LNCaP clone FGC (cell line): ENCODE data around the gene CSNK1A1.
A peak's percentile ranks its signal among the peaks of the same experiment; 100 is the strongest.
"Not testable (repeated sequence)": the region's sequence is repeated elsewhere in the genome, so short reads cannot be mapped to it uniquely, and the experiment has no call there.

Source experiments
- DNase-seq: peaks from one replicate; pipeline ENCODE4 v3.0.0-alpha.2; 2011; ENCODE audit warnings: low read depth
- H3K4me3 ChIP-seq: 2 replicates; pipeline ENCODE4 v1.5.1; 2011; ENCODE audit warnings: mild to moderate bottlenecking, low read depth, low read length, control low read depth
- TF ChIP-seq, protein P1 (sequence below): IDR thresholded peaks from 2 replicates; pipeline ENCODE4 v1.5.1; 2012; ENCODE audit warnings: mild to moderate bottlenecking; ENCODE audit not compliant: control insufficient read depth, insufficient read depth; ENCODE audit errors: extremely low read depth

The CSNK1A1 gene

DNA sequence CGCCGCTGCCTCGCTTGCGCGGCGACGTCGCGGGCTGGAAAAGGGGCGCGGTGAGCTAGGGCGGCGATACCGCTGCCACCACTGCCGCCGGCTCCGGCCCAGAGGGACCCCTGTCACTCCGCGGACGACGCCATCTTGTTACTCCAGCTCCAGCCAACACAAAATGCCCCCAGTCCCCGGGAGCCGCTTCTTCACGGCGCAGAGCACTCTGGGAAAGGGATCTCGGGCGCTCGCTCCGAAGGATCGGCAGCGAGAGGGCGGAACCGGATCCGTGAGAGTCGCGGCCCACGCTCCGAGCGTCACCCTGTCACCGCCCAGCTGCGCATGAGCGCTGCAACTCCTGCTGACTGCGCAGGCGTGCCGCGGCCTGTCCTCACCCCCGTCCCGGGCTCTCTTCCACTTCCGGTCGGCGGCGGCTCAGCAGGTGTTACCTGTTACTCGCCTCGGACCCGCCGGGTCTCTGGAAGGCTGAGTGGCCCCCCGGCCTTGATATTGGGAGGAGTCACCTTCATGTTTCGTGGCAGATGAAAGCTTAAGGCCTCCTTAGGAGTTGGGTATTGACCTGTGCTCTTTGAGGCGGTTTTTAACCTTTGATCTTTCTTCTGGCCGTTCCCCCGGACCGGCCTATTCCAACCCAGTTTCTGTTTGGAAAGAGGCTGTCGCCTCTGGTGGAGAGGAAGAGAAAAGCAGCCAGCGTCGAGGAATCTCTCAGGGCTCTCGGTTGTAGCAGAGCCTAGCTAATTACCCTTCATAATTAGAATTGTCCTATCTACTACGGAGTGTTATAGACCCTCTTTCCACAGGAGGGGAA lies at the start of gene CSNK1A1:
CSNK1A1 (minus strand) TSS at position 213 of the 811 bp plus-strand sequence. CDS start 475 bp downstream, outside the sequence.
- TF ChIP-seq, protein P1, sequence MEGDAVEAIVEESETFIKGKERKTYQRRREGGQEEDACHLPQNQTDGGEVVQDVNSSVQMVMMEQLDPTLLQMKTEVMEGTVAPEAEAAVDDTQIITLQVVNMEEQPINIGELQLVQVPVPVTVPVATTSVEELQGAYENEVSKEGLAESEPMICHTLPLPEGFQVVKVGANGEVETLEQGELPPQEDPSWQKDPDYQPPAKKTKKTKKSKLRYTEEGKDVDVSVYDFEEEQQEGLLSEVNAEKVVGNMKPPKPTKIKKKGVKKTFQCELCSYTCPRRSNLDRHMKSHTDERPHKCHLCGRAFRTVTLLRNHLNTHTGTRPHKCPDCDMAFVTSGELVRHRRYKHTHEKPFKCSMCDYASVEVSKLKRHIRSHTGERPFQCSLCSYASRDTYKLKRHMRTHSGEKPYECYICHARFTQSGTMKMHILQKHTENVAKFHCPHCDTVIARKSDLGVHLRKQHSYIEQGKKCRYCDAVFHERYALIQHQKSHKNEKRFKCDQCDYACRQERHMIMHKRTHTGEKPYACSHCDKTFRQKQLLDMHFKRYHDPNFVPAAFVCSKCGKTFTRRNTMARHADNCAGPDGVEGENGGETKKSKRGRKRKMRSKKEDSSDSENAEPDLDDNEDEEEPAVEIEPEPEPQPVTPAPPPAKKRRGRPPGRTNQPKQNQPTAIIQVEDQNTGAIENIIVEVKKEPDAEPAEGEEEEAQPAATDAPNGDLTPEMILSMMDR: peak; percentile 66
- DNase-seq: peak; percentile 95
- H3K4me3 ChIP-seq: peak within 1 kb of the TSS; percentile 92

DNA sequence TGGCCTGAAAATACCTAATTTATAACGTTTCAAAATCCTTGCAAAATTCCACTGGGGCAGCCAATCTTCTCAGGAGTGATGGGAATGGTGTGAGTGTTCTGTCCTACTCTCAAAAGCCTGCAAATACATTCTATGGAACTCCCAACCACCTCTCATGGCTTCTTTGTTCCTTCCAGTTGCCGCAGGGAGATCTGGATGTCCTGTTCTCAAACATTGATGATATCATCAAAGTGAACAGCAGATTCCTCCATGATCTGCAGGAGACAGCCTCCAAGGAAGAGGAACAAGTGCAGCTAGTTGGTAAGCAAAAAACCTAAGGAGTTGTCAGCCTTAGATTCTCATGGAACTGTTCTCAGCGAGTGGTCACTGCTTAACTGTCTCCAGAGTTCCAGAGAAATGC lies 49.7 kb upstream of the CSNK1A1 start:
- TF ChIP-seq, protein P1: no peak
- no peak overlapping the region for H3K4me3 ChIP-seq
- DNase-seq: no peak

- TF ChIP-seq, protein P1: no peak
- no peak for DNase-seq
- H3K4me3 ChIP-seq: no peak overlapping the region
These were observed 48.1 kb upstream of the CSNK1A1 start for GRCh38 chr5:149599375-149599774.

DNA sequence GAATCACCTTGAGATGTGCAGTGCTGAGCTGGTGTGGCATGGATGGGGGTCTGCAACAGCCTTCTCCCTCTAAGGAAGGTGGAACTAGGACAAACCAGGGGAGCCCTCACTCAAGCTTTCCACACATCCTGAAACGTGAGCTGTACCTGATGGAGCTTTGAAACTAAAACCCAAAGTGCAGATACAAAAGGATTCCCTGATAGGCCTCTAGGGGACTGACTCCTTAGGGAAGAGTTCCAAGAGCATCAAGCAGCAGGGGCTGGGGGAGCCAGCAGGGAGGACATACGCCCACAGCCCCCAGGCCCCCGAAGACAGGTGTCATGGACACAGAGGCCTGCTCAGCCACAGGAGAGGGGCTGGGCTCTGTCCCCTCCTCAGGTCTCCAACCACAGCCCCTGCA lies 47.7 kb upstream of the CSNK1A1 start:
- TF ChIP-seq, protein P1: no peak

DNA sequence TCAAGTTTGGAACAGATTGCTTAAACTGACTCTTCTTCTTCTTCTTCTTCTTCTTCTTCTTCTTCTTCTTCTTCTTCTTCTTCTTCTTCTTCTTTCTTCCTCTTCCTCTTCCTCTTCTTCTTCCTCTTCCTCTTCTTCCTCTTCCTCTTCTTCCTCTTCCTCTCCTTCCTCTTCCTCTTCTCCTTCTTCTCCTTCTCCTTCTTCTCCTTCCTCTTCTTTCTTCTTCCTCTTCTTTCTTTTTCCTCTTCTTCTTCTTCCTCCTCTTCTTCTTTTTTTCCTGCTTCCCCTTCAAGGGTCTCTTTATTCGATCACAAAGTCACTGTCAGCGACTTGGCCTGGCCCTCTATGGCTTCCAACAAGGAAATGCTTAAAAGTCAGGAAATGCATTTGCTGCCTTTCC lies 47.0 kb upstream of the CSNK1A1 start:
- DNase-seq, H3K4me3 ChIP-seq: not testable (repeated sequence)

More for the DNA sequence above, 47.7 kb upstream of the CSNK1A1 start:
- DNase-seq: no peak
- H3K4me3 ChIP-seq: no peak overlapping the region

DNA sequence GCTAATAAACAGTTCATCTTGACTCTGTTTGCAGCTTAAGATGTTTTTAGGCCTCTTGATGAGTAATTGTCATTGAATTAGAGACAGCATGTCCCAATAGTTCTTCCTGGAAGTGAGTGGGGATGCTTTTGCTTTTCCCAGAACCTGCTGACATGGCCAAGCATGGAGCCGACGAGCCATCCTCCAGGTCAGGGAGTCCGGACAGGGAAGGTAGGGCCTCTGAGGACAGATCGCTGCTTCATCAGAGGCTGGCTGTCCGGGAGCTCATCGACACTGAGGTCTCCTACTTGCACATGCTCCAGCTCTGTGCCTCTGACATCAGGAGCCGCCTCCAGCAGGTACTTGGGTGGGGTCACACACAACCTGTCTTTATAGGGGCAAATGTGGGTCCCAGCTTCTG lies 46.4 kb upstream of the CSNK1A1 start:
- TF ChIP-seq, protein P1: no peak
- H3K4me3 ChIP-seq: no peak overlapping the region
- no peak for DNase-seq

GRCh38 chr5:149596712-149597111 lies 45.5 kb upstream of the CSNK1A1 start:
- H3K4me3 ChIP-seq: no peak overlapping the region
- DNase-seq: no peak
- TF ChIP-seq, protein P1: no peak

DNA sequence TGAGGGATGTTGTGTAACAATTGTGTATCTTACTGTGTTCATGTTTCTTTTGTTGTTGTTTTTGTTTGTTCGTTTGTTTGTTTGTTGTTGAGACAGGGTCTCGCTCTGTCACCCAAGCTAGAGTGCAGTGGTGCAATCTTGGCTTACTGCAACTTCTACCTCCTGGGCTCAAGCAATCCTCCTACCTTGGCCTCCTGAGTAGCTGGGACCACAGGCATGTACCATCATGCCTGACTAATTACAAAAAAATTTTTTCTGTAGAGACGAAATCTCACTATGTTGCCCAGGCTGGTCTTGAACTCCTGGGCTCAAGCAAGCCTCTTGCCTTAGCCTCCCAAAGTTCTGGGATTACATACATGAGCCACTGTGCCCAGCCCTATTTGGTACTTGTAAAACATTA lies 43.9 kb upstream of the CSNK1A1 start:
- not testable (repeated sequence) for H3K4me3 ChIP-seq, DNase-seq
